Trophoblast cell (in vitro differentiated cells and primary cell): Measurements from ENCODE around the gene RALGAPB.

Source experiments
- DNase-seq, 2 donors: peaks; one replicate each; pipeline ENCODE4 v3.0.0-alpha.2; 2016
- H2AFZ ChIP-seq: 2 replicates; pipeline ENCODE4 v1.6.1; 2013; ENCODE audit warnings: low read length, moderate library complexity, mild to moderate bottlenecking; ENCODE audit not compliant: insufficient read depth, poor library complexity
- H2AK5ac ChIP-seq: 2 replicates; pipeline ENCODE4 v1.6.1; 2013; ENCODE audit warnings: mild to moderate bottlenecking, low read length
- H2BK120ac ChIP-seq: 2 replicates; pipeline ENCODE4 v1.6.1; 2013; ENCODE audit warnings: low read length, mild to moderate bottlenecking, moderate library complexity; ENCODE audit not compliant: insufficient read depth, poor library complexity
- H2BK12ac ChIP-seq: 2 replicates; pipeline ENCODE4 v1.6.1; 2013; ENCODE audit warnings: mild to moderate bottlenecking, low read length, moderate library complexity
- H2BK5ac ChIP-seq: 2 replicates; pipeline ENCODE4 v1.6.1; 2013; ENCODE audit warnings: low read length, low read depth, moderate library complexity, mild to moderate bottlenecking; ENCODE audit not compliant: poor library complexity
- H3K14ac ChIP-seq: 2 replicates; pipeline ENCODE4 v1.6.1; 2013; ENCODE audit warnings: mild to moderate bottlenecking, low read length
- H3K18ac ChIP-seq: 2 replicates; pipeline ENCODE4 v1.6.1; 2013; ENCODE audit warnings: mild to moderate bottlenecking, low read length
- H3K23ac ChIP-seq: 2 replicates; pipeline ENCODE4 v1.6.1; 2013; ENCODE audit warnings: low read length
- H3K27ac ChIP-seq: 2 replicates; pipeline ENCODE4 v1.5.1; 2013; ENCODE audit warnings: low read depth, mild to moderate bottlenecking, inconsistent platforms, low read length, moderate library complexity
- H3K27me3 ChIP-seq: 2 replicates; pipeline ENCODE4 v1.6.1; 2013; ENCODE audit warnings: inconsistent platforms, mild to moderate bottlenecking, low read length, moderate library complexity; ENCODE audit not compliant: insufficient read depth
- H3K36me3 ChIP-seq, 2 experiments: 1 replicate in 1 of 2; 2 replicates in 1 of 2; pipeline ENCODE4 v1.6.1; 2013; ENCODE audit warnings: low read length in 2 of 2, mild to moderate bottlenecking in 2 of 2, moderate library complexity in 1 of 2; ENCODE audit not compliant: insufficient read depth in 2 of 2, control insufficient read depth in 1 of 2
- H3K4ac ChIP-seq: 2 replicates; pipeline ENCODE4 v1.6.1; 2013; ENCODE audit warnings: low read depth, mild to moderate bottlenecking, low read length, moderate library complexity
- H3K4me1 ChIP-seq, 2 experiments: 1 replicate in 1 of 2; 2 replicates in 1 of 2; pipeline ENCODE4 v1.6.1; 2013; ENCODE audit warnings: low read length in 2 of 2, mild to moderate bottlenecking in 2 of 2, moderate library complexity in 1 of 2; ENCODE audit not compliant: insufficient read depth in 2 of 2, control insufficient read depth in 1 of 2
- H3K4me2 ChIP-seq: 2 replicates; pipeline ENCODE4 v1.6.1; 2013; ENCODE audit warnings: inconsistent platforms, mild to moderate bottlenecking, low read length, moderate library complexity
- H3K4me3 ChIP-seq: 2 replicates; pipeline ENCODE4 v1.5.1; 2013; ENCODE audit warnings: mild to moderate bottlenecking, low read depth, low read length, inconsistent platforms
- H3K79me1 ChIP-seq: one replicate; pipeline ENCODE4 v1.6.1; 2013; ENCODE audit warnings: low read length
- H3K79me2 ChIP-seq: 2 replicates; pipeline ENCODE4 v1.6.1; 2013; ENCODE audit warnings: low read length, mild to moderate bottlenecking; ENCODE audit not compliant: control insufficient read depth, insufficient read depth, poor library complexity
- H3K9ac ChIP-seq: 2 replicates; pipeline ENCODE4 v1.6.1; 2013; ENCODE audit warnings: mild to moderate bottlenecking, low read length
- H3K9me3 ChIP-seq: 2 replicates; pipeline ENCODE4 v1.6.1; 2013; ENCODE audit warnings: low read depth, mild to moderate bottlenecking, control low read depth, inconsistent platforms, low read length; ENCODE audit not compliant: insufficient read depth
- H4K12ac ChIP-seq: 2 replicates; pipeline ENCODE4 v1.6.1; 2013; ENCODE audit warnings: low read depth, mild to moderate bottlenecking, low read length, moderate library complexity
- H4K8ac ChIP-seq: 2 replicates; pipeline ENCODE4 v1.6.1; 2013; ENCODE audit warnings: low read depth, mild to moderate bottlenecking, low read length, moderate library complexity
- H4K91ac ChIP-seq: one replicate; pipeline ENCODE4 v1.6.1; 2013; ENCODE audit warnings: low read depth, mild to moderate bottlenecking, low read length, moderate library complexity
- WGBS: extraction: QIAGEN DNeasy Blood & Tissue Kit; methylation state at CpG from one replicate; pipeline ENCODE4 v1.1.7; 2013; ENCODE audit warnings: missing lambda C conversion rate; ENCODE audit not compliant: insufficient read length, insufficient coverage; ENCODE audit errors: extremely low coverage; 5-methylcytosine and 5-hydroxymethylcytosine counted together

Gene RALGAPB

DNA sequence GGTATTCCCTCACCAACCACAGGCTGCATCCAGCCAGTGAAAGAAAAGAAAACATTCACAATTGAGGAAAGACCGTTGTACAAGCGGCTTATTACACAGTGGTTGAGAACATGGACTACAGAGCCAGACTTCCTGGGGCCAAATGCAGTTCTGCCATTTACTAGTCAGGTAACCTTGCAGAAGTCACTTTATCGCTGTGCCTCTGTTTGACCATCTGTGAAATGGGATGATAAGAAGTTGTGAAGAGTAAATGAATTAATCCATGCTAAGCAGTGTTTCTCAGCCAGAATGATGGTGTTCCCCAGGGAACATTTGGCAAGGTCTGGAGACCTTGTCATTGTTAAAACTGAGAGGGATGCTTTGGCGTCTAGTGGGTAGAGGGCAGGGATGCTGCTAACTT is 143.8 kb downstream of the RALGAPB start:
- no peak overlapping the region for H2AFZ ChIP-seq
- peaks cover 4% of the 10 kb centered on the region for H3K79me1 ChIP-seq
- H3K27ac ChIP-seq: no peak overlapping the region
- H3K14ac ChIP-seq: no peak overlapping the region
- H3K4me3 ChIP-seq: no peak overlapping the region
- H4K8ac ChIP-seq: no peak overlapping the region
- no peaks in the 10 kb centered on the region for H3K27me3 ChIP-seq
- H3K36me3 ChIP-seq: peaks cover 0 to 2% of the 10 kb centered on the region in 2 experiments
- no peak overlapping the region for H3K9ac ChIP-seq
- no peak overlapping the region for H4K12ac ChIP-seq
- WGBS: no CpG with 5 or more reads among the region's 4 CpGs
- peaks cover 7% of the 10 kb centered on the region in 2 experiments for H3K4me1 ChIP-seq
- H3K18ac ChIP-seq: no peak overlapping the region
- no peak overlapping the region for H4K91ac ChIP-seq
- H3K79me2 ChIP-seq: no peaks in the 10 kb centered on the region
- H2BK120ac ChIP-seq: no peak overlapping the region
- H3K4ac ChIP-seq: no peak overlapping the region
- no peak overlapping the region for H3K4me2 ChIP-seq
- H3K23ac ChIP-seq: no peak overlapping the region
- no peak overlapping the region for H2BK5ac ChIP-seq
- H2AK5ac ChIP-seq: no peak overlapping the region
- no peak for DNase-seq
- H2BK12ac ChIP-seq: no peak overlapping the region
- H3K9me3 ChIP-seq: no peaks in the 10 kb centered on the region

GRCh38 chr20:38617011-38617829 is 144.6 kb downstream of the RALGAPB start:
- DNase-seq: peak; percentile 86 to 90
- Histone ChIP-seq H2AK5ac (no peak overlapping the region), H3K18ac (no peak overlapping the region), H3K4me2 (peak overlapping the region; percentile 7), H4K8ac (no peak overlapping the region), H3K9ac (no peak overlapping the region), H3K27me3 (no peaks in the 10 kb centered on the region), H3K23ac (no peak overlapping the region), H4K12ac (no peak overlapping the region), H3K4me3 (no peak overlapping the region), H3K4me1 (peaks cover 7% of the 10 kb centered on the region in 2 experiments), H3K4ac (no peak overlapping the region), H2AFZ (no peak overlapping the region), H3K36me3 (peaks cover 0 to 2% of the 10 kb centered on the region in 2 experiments), H3K79me2 (no peaks in the 10 kb centered on the region), H2BK5ac (no peak overlapping the region), H3K14ac (no peak overlapping the region), H3K27ac (peak overlapping the region; percentile 45), H2BK12ac (no peak overlapping the region), H2BK120ac (no peak overlapping the region), H4K91ac (peak overlapping the region; percentile 1), H3K79me1 (peaks cover 4% of the 10 kb centered on the region), H3K9me3 (no peaks in the 10 kb centered on the region)
- WGBS: no CpG with 5 or more reads among the region's 16 CpGs

- H3K79me2 ChIP-seq: no peaks in the 10 kb centered on the region
- no peak overlapping the region for H3K27ac ChIP-seq
- no peak for DNase-seq
- H2AFZ ChIP-seq: no peak overlapping the region
- no peak overlapping the region for H3K23ac ChIP-seq
- H3K18ac ChIP-seq: no peak overlapping the region
- no peak overlapping the region for H4K91ac ChIP-seq
- no peak overlapping the region for H3K14ac ChIP-seq
- H2BK120ac ChIP-seq: no peak overlapping the region
- H3K9ac ChIP-seq: no peak overlapping the region
- H2BK5ac ChIP-seq: no peak overlapping the region
- H3K79me1 ChIP-seq: peaks cover 4% of the 10 kb centered on the region
- H2BK12ac ChIP-seq: no peak overlapping the region
- no peaks in the 10 kb centered on the region for H3K27me3 ChIP-seq
- H3K4me1 ChIP-seq: peaks cover 12 to 13% of the 10 kb centered on the region in 2 experiments
- H3K4ac ChIP-seq: no peak overlapping the region
- H4K8ac ChIP-seq: no peak overlapping the region
- peaks cover 0 to 2% of the 10 kb centered on the region in 2 experiments for H3K36me3 ChIP-seq
- no peak overlapping the region for H3K4me3 ChIP-seq
- H3K9me3 ChIP-seq: no peaks in the 10 kb centered on the region
- no peak overlapping the region for H2AK5ac ChIP-seq
- no peak overlapping the region for H3K4me2 ChIP-seq
- WGBS: no CpG with 5 or more reads among the region's 4 CpGs
- no peak overlapping the region for H4K12ac ChIP-seq
Observed at GRCh38 chr20:38617830-38618196, 145.2 kb downstream of the RALGAPB start.

GRCh38 chr20:38620441-38620840 is 147.8 kb downstream of the RALGAPB start:
- H2BK5ac ChIP-seq: no peak overlapping the region
- no peak overlapping the region for H3K27ac ChIP-seq
- no peak overlapping the region for H3K4me3 ChIP-seq
- no peak overlapping the region for H4K91ac ChIP-seq
- H3K9ac ChIP-seq: no peak overlapping the region
- no peak overlapping the region for H4K8ac ChIP-seq
- no peak overlapping the region for H3K18ac ChIP-seq
- H3K27me3 ChIP-seq: no peaks in the 10 kb centered on the region
- no peak overlapping the region for H3K4ac ChIP-seq
- H3K79me2 ChIP-seq: no peaks in the 10 kb centered on the region
- H3K23ac ChIP-seq: no peak overlapping the region
- no peak overlapping the region for H2BK120ac ChIP-seq
- no peak for DNase-seq
- peaks cover 1% of the 10 kb centered on the region for H3K9me3 ChIP-seq
- no peak overlapping the region for H2AK5ac ChIP-seq
- no CpG with 5 or more reads among the region's 9 CpGs for WGBS
- H3K79me1 ChIP-seq: peaks cover 4% of the 10 kb centered on the region
- no peak overlapping the region for H4K12ac ChIP-seq
- H3K36me3 ChIP-seq: peaks cover 0 to 2% of the 10 kb centered on the region in 2 experiments
- no peak overlapping the region for H3K14ac ChIP-seq
- no peak overlapping the region for H2AFZ ChIP-seq
- H2BK12ac ChIP-seq: no peak overlapping the region
- peaks cover 20% of the 10 kb centered on the region in 2 experiments for H3K4me1 ChIP-seq
- no peak overlapping the region for H3K4me2 ChIP-seq
